ENCODE data around the gene GGACT. TPM values are rescaled to one million over a fixed set of nuclear protein-coding genes. Genes with fewer than 3 reads are reported as not detected.

The GGACT gene
- polyA plus RNA-seq, 1 donor from 2014 or later, result 1.7 TPM

DNA sequence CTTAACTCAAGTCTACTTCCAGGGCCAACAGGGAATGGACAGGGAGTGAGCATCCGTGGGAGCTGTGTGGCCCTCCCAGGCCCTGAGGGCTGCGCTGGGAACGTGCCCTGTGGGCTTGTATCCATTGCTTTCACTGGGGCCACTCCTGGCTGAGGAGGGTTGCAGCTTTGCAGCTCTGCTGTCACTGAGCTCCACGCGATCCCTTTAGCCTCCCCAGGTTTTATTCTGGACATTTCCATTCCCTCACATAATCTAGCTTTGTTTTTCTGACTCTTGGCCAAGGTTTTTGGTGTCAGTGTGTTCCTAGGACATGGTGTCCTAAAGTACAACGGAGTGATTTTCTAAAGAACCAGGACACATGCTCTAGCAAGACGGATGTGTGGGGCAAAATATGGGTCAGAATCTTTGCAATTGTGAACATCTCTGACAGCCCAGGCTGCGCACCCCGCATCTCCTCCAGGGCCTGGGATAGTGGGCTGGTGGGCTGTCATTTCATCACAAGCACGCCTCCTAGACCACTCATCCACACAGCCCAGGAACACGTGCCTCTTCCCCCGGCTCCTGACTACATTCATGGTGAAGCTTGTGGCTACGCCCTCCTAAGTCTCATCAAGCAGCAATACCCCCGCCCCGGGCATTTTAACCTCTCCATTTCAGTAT, 28.0 kb downstream of the GGACT start:
- Histone ChIP-seq H3K9me3 (ENCODE audit: low read length) (no peaks in the 10 kb centered on the region), H3K9me2 (ENCODE audit: insufficient read depth, low read length) (no peaks in the 10 kb centered on the region), H3K27ac (ENCODE audit: low read length) (no peak overlapping the region), H4K20me1 (ENCODE audit: insufficient read depth) (no peaks in the 10 kb centered on the region), H2AFZ (ENCODE audit: low read depth, low read length) (no peak overlapping the region), H3K79me2 (replicated peaks; ENCODE audit: insufficient read depth, low read length) (no peaks in the 10 kb centered on the region), H3K4me2 (ENCODE audit: low read length) (no peak overlapping the region), H3K9ac (ENCODE audit: low read length) (no peak overlapping the region), H3K27me3 (ENCODE audit: insufficient read depth, low read depth, low read length) (no peaks in the 10 kb centered on the region), H3F3A (ENCODE audit: insufficient read depth, low read length, poor library complexity, severe bottlenecking) (no peaks in the 10 kb centered on the region), H3K4me3 (ENCODE audit: low read length) (no peak overlapping the region), H3K36me3 (ENCODE audit: insufficient read depth, low read length) (no peaks in the 10 kb centered on the region)
- TF ChIP-seq EZH2 (IDR thresholded peaks at IDR 0.05; ENCODE audit: borderline replicate concordance, insufficient read depth, low read length, poor library complexity, severe bottlenecking) (no peak), TAF1 (IDR thresholded peaks at IDR 0.05; ENCODE audit: low read depth) (no peak), RAD21 (conservative IDR thresholded peaks at IDR 0.05) (no peak), MXI1 (conservative IDR thresholded peaks at IDR 0.05; ENCODE audit: poor library complexity, severe bottlenecking) (no peak), POLR2AphosphoS5 (IDR thresholded peaks at IDR 0.05) (no peak)

GRCh38 chr13:100559886-100560285, 28.7 kb downstream of the GGACT start:
- Histone ChIP-seq H2AFZ (ENCODE audit: low read depth, low read length) (no peak overlapping the region), H3K27me3 (ENCODE audit: insufficient read depth, low read depth, low read length) (no peaks in the 10 kb centered on the region), H3K27ac (ENCODE audit: low read length) (no peak overlapping the region), H3K9me2 (ENCODE audit: insufficient read depth, low read length) (no peaks in the 10 kb centered on the region), H4K20me1 (ENCODE audit: insufficient read depth) (no peaks in the 10 kb centered on the region), H3F3A (ENCODE audit: insufficient read depth, low read length, poor library complexity, severe bottlenecking) (no peaks in the 10 kb centered on the region), H3K4me3 (ENCODE audit: low read length) (no peak overlapping the region), H3K79me2 (replicated peaks; ENCODE audit: insufficient read depth, low read length) (no peaks in the 10 kb centered on the region), H3K9me3 (ENCODE audit: low read length) (peaks cover 1% of the 10 kb centered on the region), H3K9ac (ENCODE audit: low read length) (no peak overlapping the region), H3K36me3 (ENCODE audit: insufficient read depth, low read length) (no peaks in the 10 kb centered on the region), H3K4me2 (ENCODE audit: low read length) (no peak overlapping the region)
- no peak for TF ChIP-seq RAD21 (conservative IDR thresholded peaks at IDR 0.05)
- TF ChIP-seq REST (IDR thresholded peaks at IDR 0.05; ENCODE audit: borderline replicate concordance), result no peak
- no peak for TF ChIP-seq TAF1 (IDR thresholded peaks at IDR 0.05; ENCODE audit: low read depth)

DNA sequence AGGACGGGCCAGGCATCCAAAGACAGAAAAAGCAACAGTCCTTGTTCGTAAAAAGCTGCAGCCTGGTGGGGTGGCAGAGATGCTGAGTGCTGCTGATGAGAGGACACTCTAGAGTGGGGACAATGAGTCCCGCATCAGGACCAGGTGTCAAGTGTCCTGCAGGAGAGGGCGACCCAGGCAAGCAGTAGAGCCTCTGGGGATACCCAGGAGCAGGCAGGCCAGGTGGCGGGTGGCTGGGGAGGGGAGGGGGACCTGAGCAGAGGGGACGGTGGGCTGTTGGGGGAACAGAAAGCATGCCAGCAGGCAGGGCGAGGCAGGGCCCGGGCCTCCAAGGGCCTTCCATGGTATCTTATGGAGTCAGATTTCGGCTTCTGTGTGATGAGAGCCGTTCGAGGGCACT, 35.8 kb downstream of the GGACT start:
- no peaks in the 10 kb centered on the region for H3K27me3 ChIP-seq (ENCODE audit: insufficient read depth, low read depth, low read length)
- TF ChIP-seq MXI1 (conservative IDR thresholded peaks at IDR 0.05; ENCODE audit: poor library complexity, severe bottlenecking) (no peak), EP300 (conservative IDR thresholded peaks at IDR 0.05; ENCODE audit: poor library complexity, severe bottlenecking) (no peak), EZH2 (IDR thresholded peaks at IDR 0.05; ENCODE audit: borderline replicate concordance, insufficient read depth, low read length, poor library complexity, severe bottlenecking) (no peak), RAD21 (conservative IDR thresholded peaks at IDR 0.05) (no peak), TAF1 (IDR thresholded peaks at IDR 0.05; ENCODE audit: low read depth) (no peak), SMC3 (conservative IDR thresholded peaks at IDR 0.05; ENCODE audit: poor library complexity) (no peak), CTCF (IDR thresholded peaks at IDR 0.05; ENCODE audit: poor library complexity, severe bottlenecking) (no peak), REST (IDR thresholded peaks at IDR 0.05; ENCODE audit: borderline replicate concordance) (no peak), POLR2AphosphoS5 (IDR thresholded peaks at IDR 0.05) (no peak)
- no peaks in the 10 kb centered on the region for H3F3A ChIP-seq (ENCODE audit: insufficient read depth, low read length, poor library complexity, severe bottlenecking)
- H2AFZ ChIP-seq (ENCODE audit: low read depth, low read length), result no peak overlapping the region
- no peak overlapping the region for H3K9ac ChIP-seq (ENCODE audit: low read length)
- H3K4me3 ChIP-seq (ENCODE audit: low read length), result no peak overlapping the region
- H3K4me2 ChIP-seq (ENCODE audit: low read length), result no peak overlapping the region
- H4K20me1 ChIP-seq (ENCODE audit: insufficient read depth), result no peaks in the 10 kb centered on the region
- no peaks in the 10 kb centered on the region for H3K9me2 ChIP-seq (ENCODE audit: insufficient read depth, low read length)
- H3K79me2 ChIP-seq (replicated peaks; ENCODE audit: insufficient read depth, low read length), result no peaks in the 10 kb centered on the region
- no peak overlapping the region for H3K27ac ChIP-seq (ENCODE audit: low read length)
- no peaks in the 10 kb centered on the region for H3K36me3 ChIP-seq (ENCODE audit: insufficient read depth, low read length)
- peaks cover 4% of the 10 kb centered on the region for H3K9me3 ChIP-seq (ENCODE audit: low read length)

Data from neural cell (in vitro differentiated cells).